Amygdala (tissue), 56 donors: ENCODE results near the gene SFT2D3.

Experiments used
- DNase-seq, 56 donors: peaks; one replicate each; lab custom pipeline; 2025; lab: John Stamatoyannopoulos, UW

SFT2D3 gene, protein sequence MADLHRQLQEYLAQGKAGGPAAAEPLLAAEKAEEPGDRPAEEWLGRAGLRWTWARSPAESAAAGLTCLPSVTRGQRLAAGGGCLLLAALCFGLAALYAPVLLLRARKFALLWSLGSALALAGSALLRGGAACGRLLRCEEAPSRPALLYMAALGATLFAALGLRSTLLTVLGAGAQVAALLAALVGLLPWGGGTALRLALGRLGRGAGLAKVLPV

DNA sequence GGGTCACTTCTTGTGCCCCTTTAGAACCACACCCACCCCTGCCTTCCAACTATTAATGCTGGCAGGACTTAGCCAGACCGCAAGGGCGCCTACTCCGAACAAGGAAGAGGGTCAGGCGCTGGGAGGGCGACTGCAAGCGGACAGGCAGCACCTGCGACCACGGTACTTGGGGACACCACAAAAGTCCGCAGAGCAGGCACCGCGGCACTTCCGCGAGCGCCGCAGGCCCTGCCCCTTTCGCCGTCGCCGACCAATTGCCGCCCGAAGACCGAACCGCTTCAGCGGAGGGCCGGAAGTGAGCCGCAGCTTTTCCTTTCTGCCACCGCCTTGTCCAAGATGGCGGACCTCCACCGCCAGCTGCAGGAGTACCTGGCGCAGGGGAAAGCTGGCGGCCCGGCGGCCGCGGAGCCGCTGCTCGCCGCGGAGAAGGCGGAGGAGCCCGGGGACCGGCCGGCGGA, at the start of gene SFT2D3:
SFT2D3 (plus strand) TSS at position 305 of the 458 bp plus-strand sequence; CDS start at position 337, 32 bp downstream.
- DNase-seq = peak; percentile 34 to 94 (median 85)

DNA sequence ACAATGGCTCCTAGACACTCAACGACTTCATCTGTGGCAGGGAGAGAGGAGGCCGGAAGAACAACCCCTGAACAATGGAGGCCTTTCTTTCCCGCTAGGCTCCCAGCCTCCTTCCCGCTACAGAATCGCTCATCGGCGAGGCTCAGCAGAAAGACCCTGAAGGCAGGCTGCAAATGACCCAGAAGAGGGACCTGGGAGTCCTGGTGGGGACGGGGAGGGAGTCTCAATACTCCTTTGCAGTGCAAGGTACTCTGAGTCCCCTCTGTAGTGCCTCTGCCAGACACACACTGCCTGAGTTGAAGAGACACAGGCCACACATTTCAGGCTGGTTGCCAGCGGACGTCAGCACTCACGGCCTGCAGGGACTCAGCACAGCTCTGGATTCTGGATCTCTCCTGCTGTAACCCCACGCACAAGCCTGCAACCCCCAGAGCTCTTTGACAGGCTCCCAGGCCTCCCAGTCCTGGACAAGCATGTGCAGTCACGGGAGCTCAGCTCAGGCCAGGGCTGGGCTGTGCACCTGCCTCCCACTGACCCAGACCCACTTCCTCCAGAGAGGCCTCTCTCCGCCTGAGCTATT, 49.2 kb upstream of the SFT2D3 start:
- DNase-seq = peak in 49 of 56 donors; percentile 22 to 90 (median 66)

DNA sequence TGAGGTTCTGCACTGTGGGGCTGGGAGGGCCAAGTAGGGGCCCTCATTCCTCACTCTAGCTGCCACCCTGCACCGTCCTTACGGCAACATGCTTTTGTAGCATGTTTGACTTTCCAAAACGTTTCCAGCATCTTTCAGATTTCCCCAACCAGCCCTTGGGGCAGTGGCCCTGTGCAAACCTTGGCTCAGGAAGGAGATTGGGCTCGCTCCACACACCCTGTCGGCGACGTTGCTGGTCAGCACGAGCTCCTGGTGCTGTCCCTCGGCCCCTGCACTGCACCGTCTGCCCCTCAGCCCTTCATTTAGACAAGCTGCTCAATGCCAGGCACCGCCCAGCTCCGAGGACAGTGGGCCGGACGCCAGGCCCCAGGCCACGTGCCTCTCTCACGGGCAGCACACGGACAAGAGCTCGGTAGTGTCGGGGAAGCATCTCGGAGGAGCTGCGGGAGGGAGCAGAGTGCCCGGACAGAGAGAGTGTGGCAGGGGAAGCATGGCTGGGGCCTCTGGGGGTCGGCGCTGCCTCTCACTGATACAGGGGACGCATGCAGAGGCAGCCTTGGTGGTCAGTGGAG, 48.4 kb upstream of the SFT2D3 start:
- DNase-seq = no peak

DNA sequence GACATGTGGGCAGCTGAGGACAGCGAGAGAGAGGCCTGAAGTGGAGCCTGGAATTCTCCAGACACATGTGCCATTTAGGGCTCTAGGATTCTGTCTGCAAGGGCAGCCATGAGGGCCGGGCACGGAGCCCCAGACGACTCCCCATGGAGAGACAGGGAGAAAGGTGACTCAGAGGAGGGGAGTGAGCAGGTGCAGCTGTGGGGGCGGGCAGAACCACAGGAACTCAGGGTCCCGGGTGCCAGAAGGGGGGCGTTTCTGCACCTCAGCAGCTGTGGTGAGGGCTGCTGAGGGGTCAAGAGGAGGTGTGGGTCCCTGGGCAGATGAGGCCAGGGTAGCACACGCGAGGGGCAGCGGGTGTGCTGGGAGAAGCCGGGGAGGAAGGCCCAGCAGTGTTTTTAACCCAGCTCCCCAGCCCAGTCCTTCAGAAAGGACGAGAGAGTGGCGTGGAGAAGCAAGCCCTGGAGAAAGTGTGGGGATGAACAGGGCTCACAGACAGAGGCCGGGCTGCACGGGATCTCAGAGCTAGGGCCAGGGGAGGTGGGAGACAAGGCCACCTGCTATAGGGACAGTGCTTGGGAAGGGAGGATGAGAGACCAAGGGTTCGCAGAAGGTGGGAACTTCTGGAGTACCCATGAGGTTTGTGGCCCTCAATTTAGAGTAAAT, 47.7 kb upstream of the SFT2D3 start:
- no peak for DNase-seq

DNA sequence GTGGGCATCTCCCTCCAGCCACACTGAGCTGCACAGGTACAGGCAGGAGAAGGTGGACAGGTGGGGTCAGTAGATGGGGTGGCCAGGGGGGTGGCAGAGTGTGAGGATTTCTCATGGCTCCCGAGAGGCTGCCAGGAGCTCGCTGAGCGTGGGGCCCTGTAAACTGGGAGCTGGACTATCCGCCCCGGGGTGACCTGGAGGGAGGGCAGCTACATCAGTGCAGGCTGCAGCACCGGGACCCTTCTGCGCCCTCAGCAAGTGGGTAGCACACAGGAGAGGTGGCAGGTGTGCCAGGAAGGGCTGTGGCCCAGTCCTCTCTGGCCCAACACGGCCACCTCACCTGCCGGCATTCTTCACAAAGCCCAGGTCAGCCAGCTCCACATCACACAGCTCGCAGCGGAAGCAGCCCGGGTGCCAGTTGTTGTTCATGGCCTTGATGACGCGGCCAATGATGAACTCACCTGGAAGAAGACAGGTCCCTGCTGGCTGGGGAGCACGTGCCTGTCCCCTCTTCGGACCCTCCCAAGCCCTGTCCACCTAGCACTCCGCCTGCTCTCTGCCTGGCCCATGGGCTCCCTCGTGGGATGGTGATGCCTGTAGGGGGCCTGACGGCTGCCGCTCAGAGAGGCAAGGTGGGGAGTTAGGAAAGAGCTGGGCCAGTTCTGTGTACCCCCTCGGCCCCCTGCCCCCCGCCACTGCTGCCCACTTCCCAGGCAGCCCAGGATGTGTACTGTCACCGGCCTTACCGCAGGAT, 47.0 kb upstream of the SFT2D3 start:
- DNase-seq = no peak

DNA sequence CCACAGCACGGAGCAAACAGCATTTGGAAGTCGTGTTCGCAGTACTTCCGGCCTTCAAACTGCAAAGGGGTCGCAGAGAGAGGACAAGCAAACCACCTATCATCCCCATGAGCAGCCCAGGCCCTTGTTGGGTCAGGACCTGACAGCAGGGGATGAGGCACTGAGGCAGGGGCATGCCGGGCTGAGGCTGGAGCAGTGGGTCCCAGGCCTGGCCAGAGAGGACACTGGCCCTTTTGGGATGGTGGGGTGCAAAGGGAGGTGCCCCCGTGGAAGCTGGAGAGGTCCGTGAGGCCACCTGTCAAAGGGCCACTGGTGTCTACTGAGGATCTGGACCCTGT, 46.5 kb upstream of the SFT2D3 start:
- DNase-seq = no peak

DNA sequence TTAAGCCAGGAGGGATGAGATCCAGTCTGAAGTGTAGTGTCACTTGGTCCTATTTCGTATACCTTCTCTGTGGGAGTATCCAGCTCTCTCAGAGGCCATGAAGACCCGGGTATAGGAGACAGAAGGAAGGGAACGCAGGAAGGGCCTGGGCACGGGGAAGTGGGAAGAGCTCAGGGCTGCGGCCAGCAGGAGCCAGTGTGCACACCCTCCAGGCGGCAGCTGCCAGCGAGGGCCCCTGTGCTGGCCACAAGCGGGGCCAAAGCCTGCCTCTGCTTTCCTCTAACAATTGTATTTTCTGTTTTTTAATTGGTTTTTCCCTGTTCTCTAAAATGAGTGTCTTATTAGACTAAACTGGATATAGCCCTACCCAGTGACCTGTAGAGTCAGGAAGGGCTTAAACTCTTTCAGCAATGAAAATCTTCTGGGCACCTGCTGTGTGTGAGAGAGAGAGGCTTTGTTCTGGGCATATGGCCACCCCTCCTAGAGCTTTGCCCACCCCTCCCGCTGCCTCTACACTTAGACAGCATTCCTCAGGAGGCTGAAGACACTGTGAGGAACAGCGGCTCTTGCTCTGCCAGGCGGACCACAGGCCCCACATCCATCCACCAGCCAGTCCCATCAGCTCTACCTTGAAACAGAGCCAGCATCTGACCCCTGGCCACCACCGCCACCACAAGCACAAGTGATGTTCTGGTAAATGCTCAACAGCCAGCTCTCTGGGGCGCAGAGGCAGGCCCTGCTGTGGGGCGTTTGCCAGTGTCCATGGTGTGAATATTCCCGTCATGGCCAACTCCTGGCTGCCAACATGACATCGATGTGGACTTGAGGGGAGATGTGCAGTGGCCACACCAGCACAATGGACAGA, 45.9 kb upstream of the SFT2D3 start:
- DNase-seq = no peak

DNA sequence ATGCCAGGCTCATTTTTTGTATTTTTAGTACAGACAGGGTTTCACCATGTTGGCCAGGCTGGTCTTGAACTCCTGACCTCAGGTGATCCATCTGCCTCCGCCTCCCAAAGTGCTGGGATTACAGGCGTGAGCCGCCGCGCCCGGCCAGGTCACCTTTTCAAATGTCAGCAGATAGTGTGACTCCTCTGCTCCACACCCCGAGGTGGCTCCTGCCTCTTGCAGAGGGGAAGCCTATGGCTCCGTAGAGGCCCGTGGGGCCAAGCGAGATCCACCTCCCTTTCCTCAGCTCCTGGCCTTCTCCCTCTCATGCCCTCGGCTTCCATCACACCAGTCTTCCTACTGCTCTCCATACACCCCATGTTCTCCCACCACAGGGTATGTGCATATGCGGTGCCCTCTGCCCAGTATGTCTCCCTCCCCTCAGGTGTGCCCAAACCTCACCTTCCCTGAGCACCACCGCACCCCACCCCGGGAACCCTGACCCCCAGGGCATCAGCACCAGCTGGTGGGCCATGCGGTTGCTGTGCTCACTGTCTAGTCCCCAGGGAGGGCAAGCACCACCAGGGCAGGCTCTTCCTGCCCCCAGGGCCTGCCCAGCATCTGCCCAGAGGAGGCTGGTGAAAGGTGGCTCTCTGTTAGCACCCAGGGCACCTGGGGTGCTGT, 44.6 kb upstream of the SFT2D3 start:
- DNase-seq = no peak

DNA sequence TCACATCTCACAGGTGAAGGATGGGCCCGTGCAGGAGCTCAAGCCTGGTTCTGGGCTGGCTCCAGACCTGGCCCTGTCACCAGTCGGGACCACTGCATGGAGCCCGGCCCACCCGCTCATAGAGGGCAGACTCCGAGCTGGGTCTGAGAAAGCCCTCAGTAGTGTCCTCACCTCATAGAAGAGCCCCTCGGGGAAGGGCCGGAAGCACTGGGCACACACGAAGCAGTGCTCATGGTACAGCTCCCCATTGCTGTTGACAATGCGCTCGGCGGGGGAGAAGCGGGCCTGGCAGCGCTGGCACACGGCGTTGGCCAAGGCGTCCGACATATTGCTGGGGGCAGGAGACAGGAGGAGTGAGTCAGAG, 44.1 kb upstream of the SFT2D3 start:
- DNase-seq = no peak

DNA sequence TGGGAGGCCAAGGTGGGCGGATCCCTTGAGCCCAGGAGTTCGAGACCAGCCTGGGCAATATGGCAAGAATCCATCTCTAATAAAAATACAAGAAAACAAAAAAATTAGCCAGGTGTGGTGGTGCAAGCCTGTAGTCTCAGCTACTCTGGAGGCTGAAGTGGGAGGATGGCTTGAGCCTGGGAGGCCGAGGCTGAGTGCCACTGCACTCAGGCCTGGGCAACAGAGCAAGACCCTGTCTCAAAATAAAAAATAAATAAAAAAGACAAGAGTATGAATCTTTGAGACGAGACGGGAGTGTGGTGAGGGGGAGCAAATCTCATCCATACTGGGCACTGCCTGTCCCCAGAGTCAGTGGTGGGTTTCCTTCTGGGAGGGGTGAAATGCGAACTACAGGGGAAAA, 43.2 kb upstream of the SFT2D3 start:
- DNase-seq = no peak

DNA sequence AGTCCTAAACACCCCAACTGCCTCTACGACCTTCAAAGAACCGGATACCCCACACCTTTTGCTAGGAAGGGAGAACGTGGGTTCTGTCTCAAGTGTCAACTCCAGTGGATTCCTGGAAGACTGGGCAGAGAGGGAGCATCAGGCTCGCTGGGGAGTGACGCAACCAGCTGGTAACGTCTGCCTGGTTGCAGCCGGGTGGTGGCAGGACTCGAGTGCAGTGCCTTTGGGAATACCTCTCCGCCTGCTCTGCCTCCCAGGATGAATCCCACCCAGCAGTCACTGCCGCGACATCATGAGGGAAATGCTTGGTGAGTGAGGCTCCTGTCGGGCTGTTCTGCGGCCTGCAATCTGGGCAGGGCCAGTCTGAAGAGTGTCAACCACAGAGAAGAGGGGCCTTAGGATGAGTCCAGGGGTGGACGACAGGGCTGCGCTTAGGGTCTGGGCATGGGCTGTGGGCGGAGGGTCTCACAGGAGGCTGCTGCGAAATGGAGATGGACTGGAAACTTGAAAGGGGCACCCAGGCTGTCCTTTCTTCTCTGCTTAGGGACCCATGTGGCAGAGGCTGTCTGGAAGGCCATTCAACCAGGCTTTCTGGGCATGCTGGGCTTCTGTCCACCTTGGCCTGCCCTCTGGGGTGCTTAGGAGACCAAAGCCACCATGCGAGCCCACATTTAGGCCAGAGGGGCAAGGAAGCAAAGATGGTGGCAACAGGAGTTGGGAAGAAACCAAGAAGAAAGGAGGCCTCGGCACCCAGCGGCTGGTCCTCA, 42.5 kb upstream of the SFT2D3 start:
- DNase-seq = no peak

DNA sequence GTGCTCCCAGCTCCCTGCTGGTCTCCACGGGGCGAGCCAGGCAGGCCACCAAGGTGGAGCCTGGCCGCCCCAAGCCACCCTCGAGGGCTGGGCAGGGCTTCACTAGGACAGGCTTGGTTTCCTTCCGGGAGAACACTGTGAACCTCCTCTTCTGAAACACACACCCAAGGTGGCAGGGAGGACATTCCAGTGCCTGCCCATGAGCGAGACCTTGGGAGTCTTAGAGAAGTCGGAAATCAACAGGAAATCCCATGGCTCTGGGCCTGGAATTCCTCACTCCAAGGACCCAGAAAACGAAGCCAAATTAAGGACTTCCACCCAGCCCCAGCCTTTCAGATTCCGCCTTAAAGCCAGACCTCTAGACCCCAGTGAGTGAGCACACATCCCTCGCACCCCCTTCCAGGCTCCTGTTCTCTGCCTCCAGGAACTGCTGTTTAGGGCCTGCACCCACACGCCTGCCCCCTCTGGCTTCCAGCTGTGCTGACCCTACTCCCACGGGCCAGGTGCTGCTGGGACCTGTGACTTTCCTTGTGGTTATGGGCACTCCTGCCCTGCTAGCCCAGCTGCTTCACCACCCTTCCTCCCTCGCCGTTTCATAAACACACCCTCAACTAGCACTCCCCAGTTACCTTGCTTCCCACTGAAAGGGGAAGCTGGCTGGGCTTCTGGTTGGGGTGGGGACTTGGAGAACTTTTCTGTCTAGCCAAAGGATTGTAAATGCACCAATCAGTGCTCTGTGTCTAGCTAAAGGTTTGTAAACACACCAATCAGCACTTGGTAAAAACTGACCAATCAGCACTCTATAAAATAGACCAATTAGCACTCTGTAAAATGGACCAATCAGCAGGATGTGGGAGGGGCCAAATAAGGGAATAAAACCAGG, 41.6 kb upstream of the SFT2D3 start:
- no peak for DNase-seq

DNA sequence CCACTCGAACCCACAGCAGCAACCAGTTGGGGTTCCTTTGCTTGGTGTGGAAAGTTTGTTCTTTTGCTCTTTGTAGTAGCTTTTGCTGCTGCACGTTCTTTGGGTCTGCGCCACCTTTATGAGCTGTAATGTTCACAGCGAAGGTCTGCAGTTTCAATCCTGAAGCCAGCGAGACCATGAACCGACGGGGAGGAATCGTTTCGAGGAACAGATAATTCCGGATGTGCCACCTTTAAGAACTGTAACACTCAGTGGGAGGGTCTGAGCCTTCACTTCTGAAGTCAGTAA, 41.1 kb upstream of the SFT2D3 start:
- no peak for DNase-seq

DNA sequence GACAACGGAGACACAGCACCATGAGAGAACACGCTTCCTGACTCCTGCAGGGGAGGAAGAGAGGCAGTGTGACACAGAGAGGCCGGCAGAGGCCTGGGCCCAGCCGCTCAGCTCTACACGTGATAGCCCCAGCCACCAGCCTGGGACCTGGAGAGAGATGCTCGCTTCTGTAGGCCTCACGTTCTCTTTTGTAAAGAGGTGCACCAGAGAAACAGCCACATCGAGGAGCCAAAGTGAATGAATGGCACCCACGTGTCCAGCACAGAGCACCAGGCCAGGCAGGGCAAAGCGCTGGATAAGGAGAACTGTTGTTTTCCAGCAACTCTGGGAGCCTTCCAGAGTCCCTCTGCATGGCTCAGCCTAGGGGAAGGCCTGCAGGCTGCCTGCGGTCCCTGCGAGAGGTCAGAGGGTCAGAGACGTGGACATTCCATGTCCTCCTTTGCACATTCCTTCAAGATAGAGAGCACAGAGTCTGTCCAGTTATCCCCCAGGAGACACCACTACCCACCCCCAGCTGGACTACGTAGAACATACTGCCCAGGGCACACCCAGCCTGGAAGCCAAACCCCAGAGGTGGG, 40.1 kb upstream of the SFT2D3 start:
- DNase-seq = peak in 16 of 56 donors; percentile 21 to 79 (median 43)

DNA sequence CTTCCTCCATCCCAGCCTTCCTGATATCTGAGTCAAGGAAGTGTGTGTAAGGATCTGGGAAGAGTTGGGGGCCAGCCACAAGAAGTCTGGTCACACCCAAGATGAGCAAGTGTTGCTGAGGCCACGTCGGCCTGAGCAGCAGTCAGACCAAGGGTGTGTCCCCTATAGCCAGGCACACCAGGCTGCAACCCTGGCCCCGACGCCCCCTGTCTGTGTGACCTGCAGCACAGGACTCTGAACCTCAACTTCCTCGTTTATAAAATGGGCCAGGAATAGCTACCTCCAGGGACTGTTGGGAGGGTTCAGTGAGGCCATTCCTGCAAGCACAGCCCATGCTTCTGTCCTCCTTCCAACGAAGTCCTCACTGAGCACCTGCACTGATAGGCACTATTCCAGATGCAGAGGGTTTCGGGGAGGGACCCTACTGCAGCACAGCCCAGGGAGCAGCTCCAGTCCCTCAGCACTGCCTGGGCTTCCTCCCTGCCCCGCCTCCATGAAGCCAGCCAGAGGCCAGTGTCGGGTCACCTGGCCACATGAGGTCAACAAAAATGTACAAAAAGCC, 39.3 kb upstream of the SFT2D3 start:
- no peak for DNase-seq

DNA sequence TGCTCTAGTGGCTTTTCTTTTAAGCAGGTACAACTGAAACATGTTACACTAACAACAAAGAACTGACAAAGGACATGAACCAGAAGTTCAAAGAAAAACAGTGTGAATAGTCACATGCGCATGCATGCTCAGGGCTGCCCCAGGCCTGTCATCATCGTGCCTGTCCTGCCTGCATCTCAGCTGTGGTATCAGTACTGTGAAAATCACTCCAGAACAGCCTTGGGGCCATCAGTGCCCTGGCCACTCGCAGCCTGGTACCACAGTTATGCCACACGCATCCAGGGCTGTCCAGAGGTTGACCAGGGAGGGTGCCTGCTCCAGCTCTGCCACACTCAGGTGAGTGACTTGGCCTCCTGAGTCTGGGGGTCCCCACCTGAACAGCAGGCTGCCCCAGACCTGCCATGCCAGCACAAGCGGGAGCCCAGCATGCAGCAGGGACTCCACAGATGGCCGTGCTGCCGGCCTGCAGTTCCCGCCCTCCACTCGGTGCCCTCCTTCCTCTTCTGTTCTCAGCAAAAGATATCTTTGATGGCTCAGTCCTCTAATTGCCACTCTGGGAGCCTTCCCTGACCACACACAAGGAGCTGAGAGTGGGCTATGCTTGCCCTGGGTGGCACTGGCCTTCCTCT, 38.2 kb upstream of the SFT2D3 start:
- no peak for DNase-seq

DNA sequence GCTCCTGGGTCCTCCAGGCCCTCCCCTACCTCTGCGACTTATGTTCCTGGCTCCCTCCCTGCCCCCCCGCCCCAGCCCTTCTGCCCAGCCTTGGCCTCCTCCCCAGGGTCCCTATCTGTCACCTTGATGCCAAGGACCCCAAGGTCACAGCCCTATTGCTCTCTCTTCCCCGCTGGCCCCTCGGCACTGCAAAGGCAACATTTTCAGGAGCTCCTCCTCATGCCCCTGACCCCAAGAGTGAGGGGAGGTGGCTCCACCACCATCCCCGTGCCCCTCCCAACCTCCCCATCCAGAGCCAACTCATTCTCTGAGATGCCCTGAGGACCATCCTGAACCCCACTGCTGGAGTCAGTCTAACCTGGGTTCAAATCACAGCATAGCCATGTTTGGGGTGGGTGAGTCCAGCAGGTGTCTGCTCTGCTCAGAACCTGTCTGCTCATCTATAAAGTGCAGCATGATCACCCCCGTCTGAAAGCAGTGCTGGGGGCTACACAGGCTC, 37.7 kb upstream of the SFT2D3 start:
- DNase-seq = no peak
